OCI-LY7 (cell line): ENCODE results near the gene CDK7.

Experiments
- EZH2phosphoT487 ChIP-seq: fragments of 200-600 bp; sonication (generic); IDR thresholded peaks from 2 replicates; pipeline ENCODE4 v1.6.1; 2018; ENCODE audit warnings: low read depth, borderline replicate concordance, mild to moderate bottlenecking, mixed run types, antibody characterized with exemption, low read length, moderate library complexity, mixed read lengths
- TF ChIP-seq, protein P1 (sequence below): fragments of 200-600 bp; sonication (generic); conservative IDR thresholded peaks from 2 replicates; pipeline ENCODE4 v1.5.1; 2014; ENCODE audit warnings: mild to moderate bottlenecking, antibody characterized with exemption, low read length, moderate library complexity, mixed read lengths

DNA sequence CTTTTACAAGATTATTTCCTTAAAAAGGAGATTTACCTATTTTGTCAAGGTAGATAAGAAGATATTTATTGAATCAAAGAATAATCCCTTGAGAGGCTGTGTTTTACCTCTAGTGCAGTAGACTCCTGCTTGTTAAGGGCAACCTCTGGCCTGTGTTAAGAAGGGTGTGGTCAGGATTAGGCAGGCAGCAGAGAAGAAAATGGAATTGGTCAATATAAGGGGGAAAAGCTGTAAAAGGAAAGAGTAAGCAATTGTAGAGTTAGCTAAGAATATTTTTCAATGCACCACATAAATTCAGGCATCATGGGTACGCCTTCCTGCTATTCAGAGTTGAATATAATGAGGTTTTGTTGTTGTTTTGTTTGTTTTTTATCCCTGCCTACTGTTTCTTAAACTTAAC is 91.7 kb downstream of the CDK7 start:
- TF ChIP-seq, protein P1, sequence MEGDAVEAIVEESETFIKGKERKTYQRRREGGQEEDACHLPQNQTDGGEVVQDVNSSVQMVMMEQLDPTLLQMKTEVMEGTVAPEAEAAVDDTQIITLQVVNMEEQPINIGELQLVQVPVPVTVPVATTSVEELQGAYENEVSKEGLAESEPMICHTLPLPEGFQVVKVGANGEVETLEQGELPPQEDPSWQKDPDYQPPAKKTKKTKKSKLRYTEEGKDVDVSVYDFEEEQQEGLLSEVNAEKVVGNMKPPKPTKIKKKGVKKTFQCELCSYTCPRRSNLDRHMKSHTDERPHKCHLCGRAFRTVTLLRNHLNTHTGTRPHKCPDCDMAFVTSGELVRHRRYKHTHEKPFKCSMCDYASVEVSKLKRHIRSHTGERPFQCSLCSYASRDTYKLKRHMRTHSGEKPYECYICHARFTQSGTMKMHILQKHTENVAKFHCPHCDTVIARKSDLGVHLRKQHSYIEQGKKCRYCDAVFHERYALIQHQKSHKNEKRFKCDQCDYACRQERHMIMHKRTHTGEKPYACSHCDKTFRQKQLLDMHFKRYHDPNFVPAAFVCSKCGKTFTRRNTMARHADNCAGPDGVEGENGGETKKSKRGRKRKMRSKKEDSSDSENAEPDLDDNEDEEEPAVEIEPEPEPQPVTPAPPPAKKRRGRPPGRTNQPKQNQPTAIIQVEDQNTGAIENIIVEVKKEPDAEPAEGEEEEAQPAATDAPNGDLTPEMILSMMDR = no peak
- TF ChIP-seq EZH2phosphoT487 = no peak
